Measurements from ENCODE around the gene ADCK1. TPM values are rescaled to one million over a fixed set of nuclear protein-coding genes. Genes with fewer than 3 reads are reported as not detected.

Gene ADCK1
- total RNA-seq, 1 experiment from 2014 or later = 12.2 TPM

- H3K23me2 ChIP-seq (ENCODE audit: insufficient read length, low read depth, low read length, poor library complexity, severe bottlenecking) = no peaks in the 10 kb centered on the region
- Mint-ChIP-seq H3K27ac (peak overlapping the region in 2 of 3 experiments; percentile 49 to 50; a peak in 2 of 7 replicates), H3K36me3 (ENCODE audit: insufficient read depth in 1 of 3, low read depth in 3 of 3) (no peaks in the 10 kb centered on the region; a peak in 3 of 7 replicates), H3K4me1 (peaks cover 52 to 56% of the 10 kb centered on the region in 2 experiments), H3K9me3 (no peaks in the 10 kb centered on the region), H3K4me3 (no peak overlapping the region), H3K27me3 (ENCODE audit: low read depth) (no peaks in the 10 kb centered on the region)
- no peak overlapping the region for H2BK12ac ChIP-seq (ENCODE audit: insufficient read length, low read depth, low read length)
- no peak overlapping the region for H2AK5ac ChIP-seq (ENCODE audit: insufficient read length, low read length)
- no peak overlapping the region for H2BK15ac ChIP-seq (ENCODE audit: low read depth, low read length)
- peaks cover 5% of the 10 kb centered on the region for H3K4me1 ChIP-seq (ENCODE audit: insufficient read depth, low read length)
- H3K18ac ChIP-seq (ENCODE audit: insufficient read length, low read depth, low read length) = no peak overlapping the region
- no peaks in the 10 kb centered on the region for H3K27me3 ChIP-seq (ENCODE audit: insufficient read depth, low read length)
- no peak overlapping the region for H3K14ac ChIP-seq (ENCODE audit: insufficient read depth, low read length)
- H3K23ac ChIP-seq (ENCODE audit: insufficient read length, low read depth, low read length) = no peak overlapping the region
- no peak overlapping the region for H3K9ac ChIP-seq (ENCODE audit: extremely low read depth, insufficient read length, low read length)
- no peak overlapping the region for H3T11ph ChIP-seq (ENCODE audit: low read length)
- no peaks in the 10 kb centered on the region for H3K79me2 ChIP-seq (ENCODE audit: insufficient read depth, low read length)
- no peaks in the 10 kb centered on the region for H4K20me1 ChIP-seq (ENCODE audit: control insufficient read depth, insufficient read depth, insufficient read length)
- H3K4me2 ChIP-seq (ENCODE audit: insufficient read depth, insufficient read length, low read length) = no peak overlapping the region
- no CpG with 5 or more reads among the region's 8 CpGs for WGBS (ENCODE audit: extremely low coverage, insufficient read length, low lambda C conversion rate)
- DNase-seq = no peak
- no peak overlapping the region for H2BK120ac ChIP-seq (ENCODE audit: low read depth, low read length, poor library complexity, severe bottlenecking)
- no peak overlapping the region for H2AFZ ChIP-seq (ENCODE audit: low read length)
- H2BK20ac ChIP-seq (ENCODE audit: low read depth, low read length, poor library complexity, severe bottlenecking) = no peak overlapping the region
- H3K79me1 ChIP-seq (ENCODE audit: insufficient read depth, low read depth, low read length, poor library complexity, severe bottlenecking) = no peaks in the 10 kb centered on the region
- H4K5ac ChIP-seq (ENCODE audit: insufficient read length, low read depth, low read length) = no peak overlapping the region
- H3K4ac ChIP-seq (ENCODE audit: low read depth, low read length) = no peak overlapping the region
- no peak overlapping the region for H3K56ac ChIP-seq (ENCODE audit: insufficient read length, low read depth, low read length)
- H4K91ac ChIP-seq (ENCODE audit: insufficient read length, low read depth, low read length) = no peak overlapping the region
- H4K8ac ChIP-seq (replicated peaks; ENCODE audit: insufficient read length, low read depth, low read length) = no peak overlapping the region
- no peaks in the 10 kb centered on the region for H3K9me3 ChIP-seq (ENCODE audit: control insufficient read depth, low read depth, low read length)
- no peak overlapping the region for H2BK5ac ChIP-seq (ENCODE audit: insufficient read length, low read length)
- H3K27ac ChIP-seq (ENCODE audit: insufficient read length, low read depth, low read length) = no peak overlapping the region
- TF ChIP-seq CTCF (conservative IDR thresholded peaks at IDR 0.05) = no peak
These were observed 110.6 kb downstream of the ADCK1 start for GRCh38 chr14:77910506-77910905.
